ENCODE data around the gene CREM. TPM values are rescaled to one million over a fixed set of nuclear protein-coding genes. Genes with fewer than 3 reads are reported as not detected.

The CREM gene
- total and polyA plus RNA-seq, 2 of the 8 experiments (the other 6 are each of a cell fraction or from before 2014, with no cell fraction given) = 18.7 to 21.9 TPM

DNA sequence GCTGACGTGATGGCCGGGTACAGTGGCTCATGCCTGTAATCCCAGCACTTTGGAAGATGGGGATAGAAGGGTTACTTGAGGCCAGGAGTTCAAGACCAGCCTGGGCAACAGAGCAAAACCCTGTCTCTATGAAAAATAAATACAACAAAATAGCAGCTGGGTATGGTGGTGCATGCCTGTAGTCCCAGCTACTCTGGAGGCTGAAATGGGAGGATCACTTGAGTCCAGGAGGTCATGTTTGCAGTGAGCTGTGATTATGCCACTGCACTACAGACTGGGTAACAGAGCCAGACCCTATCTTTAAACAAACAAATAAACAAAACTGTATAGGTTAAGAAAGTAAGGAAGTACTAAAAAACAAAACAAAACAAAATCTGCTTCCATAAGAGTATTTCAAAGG is 30.3 kb upstream of the CREM start (continued):
- TF ChIP-seq KDM1A (IDR thresholded peaks at IDR 0.05; ENCODE audit: borderline replicate concordance, low read length) = no peak
- no peak for TF ChIP-seq GABPA (IDR thresholded peaks at IDR 0.05; ENCODE audit: borderline replicate concordance, insufficient read depth, low read length)
- no peak for TF ChIP-seq RAD21 (IDR thresholded peaks at IDR 0.05 in 1 of 2, conservative IDR thresholded peaks at IDR 0.05 in 1 of 2; ENCODE audit: low read depth in 2 of 2, low read length in 2 of 2)
- no peak for TF ChIP-seq SP2 (IDR thresholded peaks at IDR 0.05; ENCODE audit: low read length)
- TF ChIP-seq, protein P1, sequence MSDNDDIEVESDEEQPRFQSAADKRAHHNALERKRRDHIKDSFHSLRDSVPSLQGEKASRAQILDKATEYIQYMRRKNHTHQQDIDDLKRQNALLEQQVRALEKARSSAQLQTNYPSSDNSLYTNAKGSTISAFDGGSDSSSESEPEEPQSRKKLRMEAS (IDR thresholded peaks at IDR 0.05) = no peak
- TF ChIP-seq, protein P2, sequence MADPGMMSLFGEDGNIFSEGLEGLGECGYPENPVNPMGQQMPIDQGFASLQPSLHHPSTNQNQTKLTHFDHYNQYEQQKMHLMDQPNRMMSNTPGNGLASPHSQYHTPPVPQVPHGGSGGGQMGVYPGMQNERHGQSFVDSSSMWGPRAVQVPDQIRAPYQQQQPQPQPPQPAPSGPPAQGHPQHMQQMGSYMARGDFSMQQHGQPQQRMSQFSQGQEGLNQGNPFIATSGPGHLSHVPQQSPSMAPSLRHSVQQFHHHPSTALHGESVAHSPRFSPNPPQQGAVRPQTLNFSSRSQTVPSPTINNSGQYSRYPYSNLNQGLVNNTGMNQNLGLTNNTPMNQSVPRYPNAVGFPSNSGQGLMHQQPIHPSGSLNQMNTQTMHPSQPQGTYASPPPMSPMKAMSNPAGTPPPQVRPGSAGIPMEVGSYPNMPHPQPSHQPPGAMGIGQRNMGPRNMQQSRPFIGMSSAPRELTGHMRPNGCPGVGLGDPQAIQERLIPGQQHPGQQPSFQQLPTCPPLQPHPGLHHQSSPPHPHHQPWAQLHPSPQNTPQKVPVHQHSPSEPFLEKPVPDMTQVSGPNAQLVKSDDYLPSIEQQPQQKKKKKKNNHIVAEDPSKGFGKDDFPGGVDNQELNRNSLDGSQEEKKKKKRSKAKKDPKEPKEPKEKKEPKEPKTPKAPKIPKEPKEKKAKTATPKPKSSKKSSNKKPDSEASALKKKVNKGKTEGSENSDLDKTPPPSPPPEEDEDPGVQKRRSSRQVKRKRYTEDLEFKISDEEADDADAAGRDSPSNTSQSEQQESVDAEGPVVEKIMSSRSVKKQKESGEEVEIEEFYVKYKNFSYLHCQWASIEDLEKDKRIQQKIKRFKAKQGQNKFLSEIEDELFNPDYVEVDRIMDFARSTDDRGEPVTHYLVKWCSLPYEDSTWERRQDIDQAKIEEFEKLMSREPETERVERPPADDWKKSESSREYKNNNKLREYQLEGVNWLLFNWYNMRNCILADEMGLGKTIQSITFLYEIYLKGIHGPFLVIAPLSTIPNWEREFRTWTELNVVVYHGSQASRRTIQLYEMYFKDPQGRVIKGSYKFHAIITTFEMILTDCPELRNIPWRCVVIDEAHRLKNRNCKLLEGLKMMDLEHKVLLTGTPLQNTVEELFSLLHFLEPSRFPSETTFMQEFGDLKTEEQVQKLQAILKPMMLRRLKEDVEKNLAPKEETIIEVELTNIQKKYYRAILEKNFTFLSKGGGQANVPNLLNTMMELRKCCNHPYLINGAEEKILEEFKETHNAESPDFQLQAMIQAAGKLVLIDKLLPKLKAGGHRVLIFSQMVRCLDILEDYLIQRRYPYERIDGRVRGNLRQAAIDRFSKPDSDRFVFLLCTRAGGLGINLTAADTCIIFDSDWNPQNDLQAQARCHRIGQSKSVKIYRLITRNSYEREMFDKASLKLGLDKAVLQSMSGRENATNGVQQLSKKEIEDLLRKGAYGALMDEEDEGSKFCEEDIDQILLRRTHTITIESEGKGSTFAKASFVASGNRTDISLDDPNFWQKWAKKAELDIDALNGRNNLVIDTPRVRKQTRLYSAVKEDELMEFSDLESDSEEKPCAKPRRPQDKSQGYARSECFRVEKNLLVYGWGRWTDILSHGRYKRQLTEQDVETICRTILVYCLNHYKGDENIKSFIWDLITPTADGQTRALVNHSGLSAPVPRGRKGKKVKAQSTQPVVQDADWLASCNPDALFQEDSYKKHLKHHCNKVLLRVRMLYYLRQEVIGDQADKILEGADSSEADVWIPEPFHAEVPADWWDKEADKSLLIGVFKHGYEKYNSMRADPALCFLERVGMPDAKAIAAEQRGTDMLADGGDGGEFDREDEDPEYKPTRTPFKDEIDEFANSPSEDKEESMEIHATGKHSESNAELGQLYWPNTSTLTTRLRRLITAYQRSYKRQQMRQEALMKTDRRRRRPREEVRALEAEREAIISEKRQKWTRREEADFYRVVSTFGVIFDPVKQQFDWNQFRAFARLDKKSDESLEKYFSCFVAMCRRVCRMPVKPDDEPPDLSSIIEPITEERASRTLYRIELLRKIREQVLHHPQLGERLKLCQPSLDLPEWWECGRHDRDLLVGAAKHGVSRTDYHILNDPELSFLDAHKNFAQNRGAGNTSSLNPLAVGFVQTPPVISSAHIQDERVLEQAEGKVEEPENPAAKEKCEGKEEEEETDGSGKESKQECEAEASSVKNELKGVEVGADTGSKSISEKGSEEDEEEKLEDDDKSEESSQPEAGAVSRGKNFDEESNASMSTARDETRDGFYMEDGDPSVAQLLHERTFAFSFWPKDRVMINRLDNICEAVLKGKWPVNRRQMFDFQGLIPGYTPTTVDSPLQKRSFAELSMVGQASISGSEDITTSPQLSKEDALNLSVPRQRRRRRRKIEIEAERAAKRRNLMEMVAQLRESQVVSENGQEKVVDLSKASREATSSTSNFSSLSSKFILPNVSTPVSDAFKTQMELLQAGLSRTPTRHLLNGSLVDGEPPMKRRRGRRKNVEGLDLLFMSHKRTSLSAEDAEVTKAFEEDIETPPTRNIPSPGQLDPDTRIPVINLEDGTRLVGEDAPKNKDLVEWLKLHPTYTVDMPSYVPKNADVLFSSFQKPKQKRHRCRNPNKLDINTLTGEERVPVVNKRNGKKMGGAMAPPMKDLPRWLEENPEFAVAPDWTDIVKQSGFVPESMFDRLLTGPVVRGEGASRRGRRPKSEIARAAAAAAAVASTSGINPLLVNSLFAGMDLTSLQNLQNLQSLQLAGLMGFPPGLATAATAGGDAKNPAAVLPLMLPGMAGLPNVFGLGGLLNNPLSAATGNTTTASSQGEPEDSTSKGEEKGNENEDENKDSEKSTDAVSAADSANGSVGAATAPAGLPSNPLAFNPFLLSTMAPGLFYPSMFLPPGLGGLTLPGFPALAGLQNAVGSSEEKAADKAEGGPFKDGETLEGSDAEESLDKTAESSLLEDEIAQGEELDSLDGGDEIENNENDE (IDR thresholded peaks at IDR 0.05; ENCODE audit: insufficient replicate concordance, low read length) = no peak
